ENCODE measurements around the gene PTRH1. TPM values are rescaled to one million over a fixed set of nuclear protein-coding genes. Genes with fewer than 3 reads are reported as not detected.

The PTRH1 gene
- total RNA-seq = 5.4 TPM

GRCh38 chr9:127715470-127716337 is at the start of gene PTRH1, which contains the start of gene TTC16:
PTRH1 (minus strand) TSS chr9:127715663; CDS start chr9:127715639, 24 bp downstream.
TTC16 (plus strand) TSS chr9:127716079; CDS start chr9:127716146, 67 bp downstream.
- H3K27ac ChIP-seq = peak within 1 kb of the TSS; percentile 82 to 85
- no peaks in the 10 kb centered on the region for H3K9me3 ChIP-seq
- peak within 1 kb of the TSS; percentile 61 to 93 for H3K4me3 ChIP-seq
- no peaks in the 10 kb centered on the region for H3K36me3 ChIP-seq
- TF ChIP-seq CTCF (IDR thresholded peaks at IDR 0.05) = no peak
- H3K27me3 ChIP-seq = no peaks in the 10 kb centered on the region
- intact Hi-C loops (cut with DNase I) = loop anchor here (1.0 to 5.0 kb wide), 5 partner anchors 16 to 202 kb away; partner anchors contain the start of genes CDK9, ST6GALNAC4, STXBP1 and TOR2A
- peak; percentile 84 to 99 for DNase-seq (ENCODE audit: low spot score in 2 of 2)
- peaks cover 0 to 10% of the 10 kb centered on the region in 2 donors for H3K4me1 ChIP-seq

GRCh38 chr9:127763918-127764384 is 48.5 kb upstream of the PTRH1 start:
- Histone ChIP-seq H3K27me3 (no peaks in the 10 kb centered on the region), H3K27ac (peak overlapping the region in 1 of 2 donors; percentile 63), H3K36me3 (no peaks in the 10 kb centered on the region), H3K9me3 (no peaks in the 10 kb centered on the region), H3K4me1 (no peaks in the 10 kb centered on the region), H3K4me3 (no peak overlapping the region)
- intact Hi-C loops (cut with DNase I) = no loop called here
- TF ChIP-seq CTCF (IDR thresholded peaks at IDR 0.05) = peak in 1 of 3 experiments; percentile 25
- DNase-seq (ENCODE audit: low spot score in 2 of 2) = no peak

- Histone ChIP-seq H3K4me3 (no peak overlapping the region), H3K27me3 (no peaks in the 10 kb centered on the region), H3K4me1 (no peaks in the 10 kb centered on the region), H3K27ac (peak overlapping the region; percentile 6 to 56), H3K36me3 (no peaks in the 10 kb centered on the region), H3K9me3 (no peaks in the 10 kb centered on the region)
- DNase-seq (ENCODE audit: low spot score in 2 of 2) = no peak
- no peak for TF ChIP-seq CTCF (IDR thresholded peaks at IDR 0.05)
- intact Hi-C loops (cut with DNase I) = no loop called here
These were observed 46.7 kb upstream of the PTRH1 start for GRCh38 chr9:127762111-127762676.

- no peaks in the 10 kb centered on the region for H3K27me3 ChIP-seq
- H3K27ac ChIP-seq = peak overlapping the region; percentile 6 to 31
- no peaks in the 10 kb centered on the region for H3K9me3 ChIP-seq
- no peaks in the 10 kb centered on the region for H3K4me1 ChIP-seq
- no peaks in the 10 kb centered on the region for H3K36me3 ChIP-seq
- no peak for TF ChIP-seq CTCF (IDR thresholded peaks at IDR 0.05)
- no peak overlapping the region for H3K4me3 ChIP-seq
- intact Hi-C loops (cut with DNase I) = no loop called here
- no peak for DNase-seq (ENCODE audit: low spot score in 2 of 2)
These were observed 46.1 kb upstream of the PTRH1 start for GRCh38 chr9:127761491-127761956.

GRCh38 chr9:127761061-127761460 is 45.6 kb upstream of the PTRH1 start:
- Histone ChIP-seq H3K4me1 (no peaks in the 10 kb centered on the region), H3K4me3 (no peak overlapping the region), H3K9me3 (no peaks in the 10 kb centered on the region), H3K27ac (no peak overlapping the region), H3K36me3 (no peaks in the 10 kb centered on the region), H3K27me3 (no peaks in the 10 kb centered on the region)
- no peak for DNase-seq (ENCODE audit: low spot score in 2 of 2)
- TF ChIP-seq CTCF (IDR thresholded peaks at IDR 0.05) = no peak
- intact Hi-C loops (cut with DNase I) = no loop called here

Measured in ascending aorta (tissue), 2 donors.